Activated CD4-positive, alpha-beta T cell treated with anti-CD3 and anti-CD28 coated beads, Interleukin-2, amount 50 U/mL, for 48 hours (primary cell): ENCODE measurements around the gene MBNL1.
"Not testable (repeated sequence)": the region's sequence is repeated elsewhere in the genome, so short reads cannot be mapped to it uniquely, and the experiment has no call there.

Source experiments
- DNase-seq, 2 experiments: peaks; one replicate each; pipeline ENCODE4 v3.0.0-alpha.2; 2020

The MBNL1 gene

DNA sequence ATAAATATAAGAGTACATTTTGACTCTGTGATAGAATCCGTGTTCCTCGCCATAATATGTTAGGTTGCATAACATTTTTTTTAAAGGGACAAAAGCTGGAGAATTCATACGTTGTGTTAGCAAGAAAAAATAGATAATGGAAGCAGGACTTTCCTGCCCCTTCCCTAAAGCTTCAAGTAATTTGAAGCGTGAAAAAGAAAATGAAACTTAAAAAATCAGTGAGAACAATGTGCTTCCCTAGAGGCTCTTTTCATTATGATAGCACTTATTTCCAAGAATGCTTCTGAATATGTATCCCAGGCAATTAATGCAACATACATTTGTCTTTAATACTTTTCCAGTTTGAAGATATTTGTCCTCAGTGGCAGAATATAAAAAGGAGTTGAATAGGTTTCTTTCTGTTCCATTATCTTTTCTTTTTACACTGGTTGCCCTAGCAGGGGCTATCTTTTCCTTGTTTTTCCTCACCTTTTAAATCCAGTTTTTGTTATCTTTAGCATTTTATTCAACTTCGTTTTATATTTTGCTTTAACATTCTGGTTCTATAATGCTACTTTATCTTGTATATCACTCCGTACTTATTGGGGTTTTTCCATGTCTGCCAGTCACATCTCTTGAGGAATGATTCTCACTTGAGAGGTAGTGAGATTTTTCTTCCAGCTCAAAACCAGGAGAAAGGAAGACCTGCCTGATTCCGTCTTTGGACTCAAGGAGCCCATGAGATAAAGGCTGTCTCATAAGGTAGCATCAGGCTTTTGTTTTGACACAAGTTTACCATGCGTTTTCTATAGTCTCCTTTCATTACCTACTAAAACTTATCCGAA is 113.8 kb downstream of the MBNL1 start:
- no peak for DNase-seq

DNA sequence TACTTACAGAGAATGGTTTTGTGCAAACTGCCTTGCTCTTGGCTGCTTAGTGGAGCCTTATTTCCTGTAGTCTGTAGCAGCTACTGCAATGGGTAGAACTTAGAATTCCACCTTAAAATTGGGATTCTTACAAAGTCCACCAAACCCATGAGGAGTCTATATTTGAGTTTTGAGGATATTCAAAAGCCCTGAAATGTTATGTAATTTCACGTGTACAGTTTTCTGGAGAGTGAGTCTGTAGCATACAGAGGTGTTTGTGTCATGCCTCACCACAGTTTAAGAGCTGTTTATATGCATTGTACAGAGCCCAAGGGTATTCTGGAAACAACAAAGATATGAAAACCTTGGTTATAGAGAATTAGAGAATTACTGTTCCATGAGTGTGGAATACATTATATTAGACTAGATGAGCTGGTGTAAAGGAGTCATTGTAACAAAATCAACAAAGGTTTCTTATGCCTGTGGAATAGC is 114.4 kb downstream of the MBNL1 start:
- no peak for DNase-seq

DNA sequence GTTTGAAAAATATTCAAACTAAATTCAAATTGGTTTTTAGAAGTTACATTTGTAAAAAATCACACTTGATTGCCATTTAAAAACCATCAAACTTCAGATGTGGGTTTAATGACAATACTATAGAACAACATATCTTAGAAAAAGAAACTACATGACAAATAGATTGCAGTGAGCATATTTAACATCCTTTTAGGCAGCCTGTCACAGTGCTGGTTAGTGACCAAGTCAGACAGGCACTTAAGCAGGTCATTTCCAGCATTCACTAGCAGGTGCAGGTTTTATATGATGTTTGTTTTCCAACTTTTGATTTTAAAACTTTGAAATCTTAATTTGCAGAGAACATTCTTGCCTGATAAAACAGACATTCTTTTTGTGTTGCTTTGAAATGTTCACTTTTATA is 115.7 kb downstream of the MBNL1 start:
- DNase-seq, result no peak

- DNase-seq, result no peak
Observed at GRCh38 chr3:152385761-152386160, 117.0 kb downstream of the MBNL1 start.

DNA sequence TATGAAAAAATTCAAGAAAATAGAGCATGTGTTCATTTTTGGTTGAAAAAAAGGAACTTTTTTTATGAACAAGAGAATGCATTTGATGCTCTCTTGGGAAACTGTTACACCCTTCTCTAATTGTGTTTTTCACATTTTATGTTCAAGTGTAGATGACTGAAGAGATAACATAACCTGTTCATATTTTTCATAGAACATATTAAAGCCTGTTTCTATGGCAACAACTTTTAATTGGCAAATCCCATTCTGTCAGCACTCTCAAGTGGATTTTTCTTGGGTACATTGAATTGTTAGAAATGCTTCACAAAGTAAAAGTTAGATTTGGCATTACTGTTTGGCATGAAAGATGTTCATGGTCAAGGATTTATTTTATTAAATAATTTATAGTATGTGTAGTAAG is 117.5 kb downstream of the MBNL1 start:
- DNase-seq, result no peak

DNA sequence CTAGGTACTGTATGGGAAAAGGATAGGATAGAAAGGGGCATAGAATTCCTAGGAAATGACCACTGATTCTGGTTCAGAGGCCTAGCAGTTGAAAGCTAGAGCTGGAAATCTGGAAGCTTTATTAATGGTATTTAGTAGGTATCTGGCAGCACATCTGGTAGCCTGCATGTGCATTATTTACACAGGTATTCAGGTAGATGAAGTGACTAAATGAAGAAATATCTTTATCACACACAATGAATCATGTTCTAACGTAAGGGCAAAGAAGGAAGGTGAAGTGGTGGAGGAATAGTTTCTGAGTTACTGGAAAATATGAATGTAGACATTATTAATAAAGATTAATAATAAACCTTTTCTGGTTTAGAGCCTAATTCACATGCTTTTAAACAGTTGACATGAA is 119.9 kb downstream of the MBNL1 start:
- no peak for DNase-seq

GRCh38 chr3:152389316-152389934 is 120.7 kb downstream of the MBNL1 start:
- no peak for DNase-seq

DNA sequence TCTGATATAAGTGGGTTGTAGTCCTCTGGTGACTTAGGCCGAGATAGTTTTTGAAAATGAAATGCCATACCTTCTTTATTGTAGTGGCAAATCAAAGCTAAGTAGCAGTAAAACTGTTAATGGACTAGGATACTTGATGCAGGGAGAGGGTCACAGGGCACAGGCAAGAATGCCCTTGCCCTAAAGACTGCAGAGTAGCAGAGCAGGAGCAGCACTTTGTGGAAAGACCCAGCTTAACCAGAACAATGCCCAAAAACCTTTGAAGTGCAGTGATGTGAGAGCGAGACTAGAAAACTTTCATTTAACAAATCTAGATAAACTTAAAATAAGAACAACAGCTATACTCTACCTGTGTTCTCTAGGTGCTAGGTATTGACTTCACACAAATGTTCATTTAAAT is 121.9 kb downstream of the MBNL1 start:
- DNase-seq, result no peak

- no peak for DNase-seq
Observed at GRCh38 chr3:152391671-152392070, 122.9 kb downstream of the MBNL1 start.

GRCh38 chr3:152392272-152392880 is 123.6 kb downstream of the MBNL1 start:
- no peak for DNase-seq

- no peak for DNase-seq
Observed at GRCh38 chr3:152394246-152394645, 125.5 kb downstream of the MBNL1 start.

- no peak for DNase-seq
Observed at GRCh38 chr3:152395764-152396163, 127.0 kb downstream of the MBNL1 start.

- DNase-seq, result no peak
Observed at GRCh38 chr3:152396867-152397266, 128.1 kb downstream of the MBNL1 start.

DNA sequence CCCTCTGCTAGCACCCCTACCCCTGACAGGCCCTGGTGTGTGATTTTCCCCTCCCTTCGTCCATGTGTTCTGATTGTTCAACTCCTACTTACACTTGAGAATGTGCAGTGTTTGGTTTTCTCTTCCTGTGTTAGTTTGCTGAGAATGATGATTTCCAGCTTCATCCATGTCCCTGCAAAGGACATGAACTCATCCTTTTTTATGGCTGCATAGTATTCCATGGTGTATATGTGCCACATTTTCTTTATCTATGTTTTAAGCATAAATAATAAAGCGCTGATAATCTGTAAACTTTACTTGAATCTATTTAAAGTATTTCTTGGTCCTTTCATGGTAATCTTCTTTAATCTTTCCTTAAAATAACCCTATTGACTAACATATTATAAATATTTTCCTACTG is 128.6 kb downstream of the MBNL1 start:
- not testable (repeated sequence) for DNase-seq

- DNase-seq, result no peak
Observed at GRCh38 chr3:152398495-152398894, 129.8 kb downstream of the MBNL1 start.

DNA sequence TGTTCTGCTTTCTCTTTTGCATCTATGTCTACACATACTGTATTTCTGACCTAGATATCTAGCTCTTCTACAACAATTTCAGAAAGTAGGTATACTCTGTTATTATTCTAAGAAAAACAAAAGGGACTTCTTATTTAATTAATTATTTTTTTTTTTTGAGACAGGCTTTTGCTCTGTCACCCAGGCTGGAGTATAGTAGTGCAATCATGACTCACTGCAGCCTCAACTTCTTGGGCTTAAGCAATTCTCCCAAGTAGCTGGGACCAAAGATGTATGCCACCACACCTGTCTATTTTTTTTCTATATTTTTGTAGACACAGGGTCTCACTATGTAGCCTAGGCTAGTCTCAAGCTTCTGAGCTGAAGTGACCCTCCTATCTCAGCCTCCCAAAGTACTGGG is 130.6 kb downstream of the MBNL1 start:
- no peak for DNase-seq

DNA sequence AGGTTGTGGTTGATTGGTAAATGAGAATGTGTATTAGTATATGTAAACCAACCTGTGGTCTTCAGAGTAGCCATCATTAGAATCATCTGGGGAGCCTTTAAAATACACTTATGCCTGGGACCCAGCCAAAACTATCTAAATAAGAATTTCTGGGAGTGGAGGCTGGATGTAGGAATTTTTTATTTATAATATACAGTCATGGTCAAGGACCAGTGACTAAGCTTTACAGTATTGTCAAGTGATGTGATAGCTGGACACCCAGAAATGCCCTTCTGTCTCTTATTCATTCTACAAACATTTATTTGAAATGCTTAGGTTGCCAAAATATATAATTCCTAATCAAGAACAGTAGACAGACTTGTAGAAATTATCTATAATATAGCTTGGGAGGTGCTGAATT is 132.2 kb downstream of the MBNL1 start:
- no peak for DNase-seq

DNA sequence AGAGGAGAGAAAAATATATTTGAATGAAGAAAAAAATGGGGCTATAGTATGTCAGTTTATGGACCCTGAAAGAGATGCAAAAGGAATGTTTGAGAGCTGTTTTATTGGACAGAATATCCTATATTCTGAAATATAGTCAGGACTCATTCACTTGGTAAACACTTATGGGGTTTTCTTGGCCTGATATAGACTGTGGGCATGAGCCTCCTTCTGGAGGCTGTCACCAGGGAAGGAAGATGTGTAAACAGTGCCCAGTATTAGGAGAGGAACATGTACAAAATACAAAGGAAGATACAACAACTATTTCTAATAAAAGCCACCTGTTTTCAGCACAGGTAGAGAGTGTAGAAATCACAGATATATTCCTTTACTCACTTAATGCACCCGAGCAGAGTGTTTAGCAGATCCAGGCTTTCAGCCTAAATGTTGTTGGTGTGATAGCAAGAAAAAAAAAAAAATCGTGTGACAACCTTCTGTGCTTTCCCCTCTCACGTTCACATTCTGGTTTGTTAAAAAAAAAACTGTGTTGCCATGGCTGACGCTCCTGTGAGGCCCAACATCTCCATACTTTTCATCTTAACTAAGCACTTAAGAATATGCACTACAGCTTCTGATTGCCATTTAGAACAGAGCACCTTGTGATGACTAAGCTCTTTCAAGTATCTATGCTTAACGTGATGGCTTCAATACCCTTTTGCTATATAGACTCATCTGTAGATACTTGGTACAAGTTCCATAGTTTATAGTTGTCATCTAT is 134.1 kb downstream of the MBNL1 start:
- no peak for DNase-seq

- DNase-seq, result no peak
Observed at GRCh38 chr3:152403632-152404066, 134.9 kb downstream of the MBNL1 start.

GRCh38 chr3:152404976-152405375 is 136.2 kb downstream of the MBNL1 start:
- no peak for DNase-seq

- DNase-seq, result no peak
Observed at GRCh38 chr3:152405915-152406802, 137.4 kb downstream of the MBNL1 start.

DNA sequence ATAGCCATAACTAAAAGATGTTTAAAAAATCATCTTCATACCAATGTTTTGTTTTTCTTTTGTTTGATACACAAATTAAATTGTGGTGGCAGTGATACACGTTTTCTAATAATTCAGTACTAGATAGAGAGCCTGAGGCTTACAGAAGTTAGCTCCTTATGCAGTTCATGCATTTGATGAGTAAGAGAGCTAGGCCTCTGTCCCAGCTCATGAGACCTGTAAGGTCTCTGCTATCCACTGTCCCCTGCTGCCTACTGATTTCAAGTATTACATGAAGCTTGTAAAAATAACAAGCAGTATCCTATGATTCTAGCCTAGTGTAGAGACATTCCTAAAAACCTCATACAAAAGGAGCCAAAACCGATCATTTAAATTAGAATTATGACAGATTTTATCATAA is 144.5 kb downstream of the MBNL1 start:
- DNase-seq, result no peak
